DND-41 (cell line): ENCODE measurements around the gene SRGAP2C.

Source experiments
- CTCF ChIP-seq: IDR thresholded peaks from 2 replicates; pipeline ENCODE4 v1.5.1; 2012; ENCODE audit warnings: borderline replicate concordance, low read length, moderate library complexity, mild to moderate bottlenecking; ENCODE audit not compliant: poor library complexity, severe bottlenecking; ENCODE audit errors: extremely low read depth
- EZH2 ChIP-seq: IDR thresholded peaks from 3 replicates; pipeline ENCODE4 v1.6.1; 2012; ENCODE audit warnings: borderline replicate concordance, low read depth, mild to moderate bottlenecking, moderate library complexity, low read length, inconsistent platforms; ENCODE audit not compliant: severe bottlenecking

GRCh38 chr1:121417325-121417923 is 232.6 kb downstream of the SRGAP2C start:
- TF ChIP-seq CTCF (no peak), EZH2 (no peak)
